Mesothelial cell of epicardium (in vitro differentiated cells): ENCODE results near the gene VSTM2B. TPM values are rescaled to one million over a fixed set of nuclear protein-coding genes. Genes with fewer than 3 reads are reported as not detected.

Source experiments
- DNase-seq, 2 experiments: peaks; one replicate each; pipeline ENCODE4 v3.0.0; 2021; ENCODE audit warnings: low spot score in 2 of 2; ENCODE audit not compliant: unreplicated experiment in 2 of 2
- H3K27ac Mint-ChIP-seq: 2 replicates; pipeline ENCODE4 v1.8.0; 2021; ENCODE audit warnings: mixed read lengths
- H3K27me3 Mint-ChIP-seq: 2 replicates; pipeline ENCODE4 v1.8.0; 2021; ENCODE audit warnings: low read depth, mixed read lengths
- H3K36me3 Mint-ChIP-seq: 2 replicates; pipeline ENCODE4 v1.8.0; 2021; ENCODE audit warnings: mixed read lengths
- H3K4me1 Mint-ChIP-seq: 2 replicates; pipeline ENCODE4 v1.8.0; 2021; ENCODE audit warnings: mixed read lengths
- H3K4me3 Mint-ChIP-seq: 2 replicates; pipeline ENCODE4 v1.8.0; 2021; ENCODE audit warnings: mild to moderate bottlenecking, moderate library complexity, mixed read lengths
- H3K9me3 Mint-ChIP-seq: 2 replicates; pipeline ENCODE4 v1.8.0; 2021; ENCODE audit warnings: mixed read lengths
- CTCF ChIP-seq: fragments of 200-600 bp; sonication (generic); IDR thresholded peaks from one replicate; pipeline ENCODE4 v1.5.0; 2021; ENCODE audit warnings: antibody characterized with exemption; ENCODE audit not compliant: unreplicated experiment
- total RNA-seq: library from RNA; stranded (reverse); gene quantifications from 3 replicates; pipeline ENCODE4 v1.2.1, GENCODE V29; 2021

Gene VSTM2B
- total RNA-seq, 1 donor from 2014 or later, result not detected

GRCh38 chr19:29565171-29565570 lies 39.4 kb downstream of the VSTM2B start:
- no peak for DNase-seq
- no peak overlapping the region for H3K4me3 Mint-ChIP-seq
- H3K4me1 Mint-ChIP-seq, result no peaks in the 10 kb centered on the region
- H3K9me3 Mint-ChIP-seq, result no peaks in the 10 kb centered on the region
- no peak for TF ChIP-seq CTCF
- H3K36me3 Mint-ChIP-seq, result no peaks in the 10 kb centered on the region
- no peak overlapping the region for H3K27ac Mint-ChIP-seq
- H3K27me3 Mint-ChIP-seq, result peaks cover 63% of the 10 kb centered on the region

GRCh38 chr19:29566496-29567054 lies 40.8 kb downstream of the VSTM2B start:
- no peak overlapping the region for H3K27ac Mint-ChIP-seq
- H3K9me3 Mint-ChIP-seq, result no peaks in the 10 kb centered on the region
- no peaks in the 10 kb centered on the region for H3K4me1 Mint-ChIP-seq
- no peaks in the 10 kb centered on the region for H3K36me3 Mint-ChIP-seq
- peaks cover 76% of the 10 kb centered on the region for H3K27me3 Mint-ChIP-seq
- no peak overlapping the region for H3K4me3 Mint-ChIP-seq
- TF ChIP-seq CTCF, result no peak
- peak in 1 of 2 experiments; percentile 22 for DNase-seq

- no peaks in the 10 kb centered on the region for H3K9me3 Mint-ChIP-seq
- peaks cover 77% of the 10 kb centered on the region for H3K27me3 Mint-ChIP-seq
- no peak for TF ChIP-seq CTCF
- no peaks in the 10 kb centered on the region for H3K4me1 Mint-ChIP-seq
- H3K4me3 Mint-ChIP-seq, result no peak overlapping the region
- no peak overlapping the region for H3K27ac Mint-ChIP-seq
- H3K36me3 Mint-ChIP-seq, result no peaks in the 10 kb centered on the region
- peak in 1 of 2 experiments; percentile 5 for DNase-seq
Measured at GRCh38 chr19:29567366-29567915, 41.6 kb downstream of the VSTM2B start.

GRCh38 chr19:29568036-29569025 lies 42.5 kb downstream of the VSTM2B start:
- no peaks in the 10 kb centered on the region for H3K36me3 Mint-ChIP-seq
- no peak overlapping the region for H3K4me3 Mint-ChIP-seq
- peak in 1 of 2 experiments; percentile 22 for DNase-seq
- H3K27ac Mint-ChIP-seq, result no peak overlapping the region
- H3K27me3 Mint-ChIP-seq, result peaks cover 77% of the 10 kb centered on the region
- no peak for TF ChIP-seq CTCF
- H3K9me3 Mint-ChIP-seq, result no peaks in the 10 kb centered on the region
- H3K4me1 Mint-ChIP-seq, result no peaks in the 10 kb centered on the region

GRCh38 chr19:29569038-29569911 lies 43.5 kb downstream of the VSTM2B start:
- peaks cover 78% of the 10 kb centered on the region for H3K27me3 Mint-ChIP-seq
- no peaks in the 10 kb centered on the region for H3K4me1 Mint-ChIP-seq
- H3K36me3 Mint-ChIP-seq, result no peaks in the 10 kb centered on the region
- TF ChIP-seq CTCF, result no peak
- no peak overlapping the region for H3K27ac Mint-ChIP-seq
- peak in 1 of 2 experiments; percentile 11 for DNase-seq
- no peak overlapping the region for H3K4me3 Mint-ChIP-seq
- no peaks in the 10 kb centered on the region for H3K9me3 Mint-ChIP-seq
